ENCODE results near the gene L3MBTL1. TPM values are rescaled to one million over a fixed set of nuclear protein-coding genes. Genes with fewer than 3 reads are reported as not detected.
"Not testable (repeated sequence)": the region's sequence is repeated elsewhere in the genome, so short reads cannot be mapped to it uniquely, and the experiment has no call there.

L3MBTL1 gene
- total RNA-seq, 1 donor from 2014 or later = 3.6 TPM

GRCh38 chr20:43584448-43585136 is 77.1 kb downstream of the L3MBTL1 start:
- ATAC-seq (peak; percentile 32), DNase-seq (ENCODE audit: low spot score) (no peak)

GRCh38 chr20:43586641-43587040 is 79.1 kb downstream of the L3MBTL1 start:
- DNase-seq (ENCODE audit: low spot score) = no peak
- no peak for ATAC-seq

- not testable (repeated sequence) for ATAC-seq; DNase-seq (ENCODE audit: low spot score)
Observed at GRCh38 chr20:43588526-43588925, 81.0 kb downstream of the L3MBTL1 start.

GRCh38 chr20:43590036-43590391 is 82.5 kb downstream of the L3MBTL1 start:
- ATAC-seq = peak; percentile 34
- no peak for DNase-seq (ENCODE audit: low spot score)

- ATAC-seq (peak; percentile 94), DNase-seq (ENCODE audit: low spot score) (peak; percentile 94)
Observed at GRCh38 chr20:43590392-43591303, 83.2 kb downstream of the L3MBTL1 start, which contains the start of gene IFT52. Gene IFT52 (plus strand): TSS chr20:43590937. CDS start chr20:43594699, 3,762 bp downstream.

Other genes with a start within 250 kb of the L3MBTL1 start
- 71.6 TPM for gene SRSF6, start 49.8 kb upstream of the L3MBTL1 start, total RNA-seq
- 81.1 TPM for gene SGK2, start 51.3 kb downstream of the L3MBTL1 start, total RNA-seq
- 4.4 TPM for gene IFT52, start 83.2 kb downstream of the L3MBTL1 start, total RNA-seq
- gene MYBL2, start 159.4 kb downstream of the L3MBTL1 start, total RNA-seq = 0.63 TPM
- gene GTSF1L, start 219.3 kb downstream of the L3MBTL1 start, total RNA-seq = not detected

Measured in left lobe of liver (tissue), 2 donors.